Epidermal melanocyte (primary cell): ENCODE results near the gene PLCL2.

Source experiments
- DNase-seq: peaks from one replicate; pipeline ENCODE4 v3.0.0; 2011; ENCODE audit warnings: low spot score; ENCODE audit not compliant: insufficient read length

Gene PLCL2

GRCh38 chr3:17007284-17007683 is 122.5 kb downstream of the PLCL2 start:
- DNase-seq = no peak

- DNase-seq = no peak
Observed at GRCh38 chr3:17009826-17010225, 125.1 kb downstream of the PLCL2 start.

GRCh38 chr3:17011728-17012338 is 127.1 kb downstream of the PLCL2 start:
- DNase-seq = no peak

- no peak for DNase-seq
Observed at GRCh38 chr3:17013050-17013449, 128.3 kb downstream of the PLCL2 start.

- DNase-seq = no peak
Observed at GRCh38 chr3:17013571-17013970, 128.8 kb downstream of the PLCL2 start.

- no peak for DNase-seq
Observed at GRCh38 chr3:17014284-17014683, 129.5 kb downstream of the PLCL2 start.

- no peak for DNase-seq
Observed at GRCh38 chr3:17014709-17015108, 130.0 kb downstream of the PLCL2 start.

GRCh38 chr3:17021614-17022013 is 136.9 kb downstream of the PLCL2 start:
- no peak for DNase-seq

- no peak for DNase-seq
Observed at GRCh38 chr3:17023006-17023664, 138.4 kb downstream of the PLCL2 start.

GRCh38 chr3:17025594-17026139 is 140.9 kb downstream of the PLCL2 start:
- no peak for DNase-seq

GRCh38 chr3:17027318-17027717 is 142.6 kb downstream of the PLCL2 start:
- DNase-seq = no peak

- no peak for DNase-seq
Observed at GRCh38 chr3:17028363-17028762, 143.6 kb downstream of the PLCL2 start.

- no peak for DNase-seq
Observed at GRCh38 chr3:17030438-17030837, 145.7 kb downstream of the PLCL2 start.

- DNase-seq = no peak
Observed at GRCh38 chr3:17030956-17031652, 146.3 kb downstream of the PLCL2 start.

GRCh38 chr3:17032407-17033034 is 147.8 kb downstream of the PLCL2 start:
- DNase-seq = no peak

GRCh38 chr3:17033516-17034168 is 148.9 kb downstream of the PLCL2 start:
- DNase-seq = no peak

GRCh38 chr3:17035033-17035432 is 150.3 kb downstream of the PLCL2 start:
- DNase-seq = no peak

- DNase-seq = no peak
Observed at GRCh38 chr3:17035966-17036365, 151.2 kb downstream of the PLCL2 start.

- DNase-seq = no peak
Observed at GRCh38 chr3:17038141-17038540, 153.4 kb downstream of the PLCL2 start.

GRCh38 chr3:17038900-17039553 is 154.3 kb downstream of the PLCL2 start:
- no peak for DNase-seq

- DNase-seq = no peak
Observed at GRCh38 chr3:17039594-17039993, 154.8 kb downstream of the PLCL2 start.
